Stimulated activated CD4-positive, alpha-beta T cell treated with anti-CD3 and anti-CD28 coated beads, Interleukin-12 subunit alpha, Interleukin-12 subunit beta, amount 100 ng/mL, for 4 hours (primary cell): Measurements from ENCODE around the gene OR4F6.

Experiments used
- DNase-seq: peaks from one replicate; pipeline ENCODE4 v3.0.0-alpha.2; 2020

The OR4F6 gene

GRCh38 chr15:101804941-101805340 is 1.6 kb downstream of the OR4F6 start:
- no peak for DNase-seq

- DNase-seq, result no peak
Observed at GRCh38 chr15:101805605-101806345, 2.5 kb downstream of the OR4F6 start.

- DNase-seq, result no peak
Observed at GRCh38 chr15:101807345-101807945, 4.1 kb downstream of the OR4F6 start.

- DNase-seq, result no peak
Observed at GRCh38 chr15:101808201-101808600, 4.9 kb downstream of the OR4F6 start.

GRCh38 chr15:101810456-101810855 is 7.1 kb downstream of the OR4F6 start:
- no peak for DNase-seq

- no peak for DNase-seq
Observed at GRCh38 chr15:101810876-101811275, 7.6 kb downstream of the OR4F6 start.

GRCh38 chr15:101811902-101812301 is 8.6 kb downstream of the OR4F6 start, which contains the start of gene OR4F15:
Gene OR4F15, plus strand, starts transcription at chr15:101812202. Its CDS starts 5,985 bp downstream, at chr15:101818187.
- no peak for DNase-seq

- no peak for DNase-seq
Observed at GRCh38 chr15:101813803-101814534, 10.7 kb downstream of the OR4F6 start.

GRCh38 chr15:101820781-101821180 is 17.5 kb downstream of the OR4F6 start:
- no peak for DNase-seq

GRCh38 chr15:101827257-101827656 is 23.9 kb downstream of the OR4F6 start:
- no peak for DNase-seq

GRCh38 chr15:101828774-101829173 is 25.5 kb downstream of the OR4F6 start:
- no peak for DNase-seq

GRCh38 chr15:101841656-101842055 is 38.3 kb downstream of the OR4F6 start:
- no peak for DNase-seq

- DNase-seq, result no peak
Observed at GRCh38 chr15:101844916-101845315, 41.6 kb downstream of the OR4F6 start.

GRCh38 chr15:101852356-101852755 is 49.0 kb downstream of the OR4F6 start:
- no peak for DNase-seq
